Skeletal muscle satellite cell (primary cell): ENCODE data around the gene AQP5.

Experiments used
- H3K27me3 ChIP-seq: 2 replicates; pipeline ENCODE4 v1.7.0; 2013; ENCODE audit warnings: low read length; ENCODE audit not compliant: control insufficient read depth, insufficient read depth
- H3K36me3 ChIP-seq: 2 replicates; pipeline ENCODE4 v1.7.0; 2013; ENCODE audit warnings: mild to moderate bottlenecking, control low read depth, low read length; ENCODE audit not compliant: insufficient read depth
- H3K4me1 ChIP-seq: 2 replicates; pipeline ENCODE4 v1.7.0; 2013; ENCODE audit warnings: low read length; ENCODE audit not compliant: control insufficient read depth, insufficient read depth
- H3K4me2 ChIP-seq: 2 replicates; pipeline ENCODE4 v1.7.0; 2013; ENCODE audit warnings: mild to moderate bottlenecking, low read length
- H3K4me3 ChIP-seq: 2 replicates; pipeline ENCODE4 v1.7.0; 2013; ENCODE audit warnings: low read length
- H3K9ac ChIP-seq: 2 replicates; pipeline ENCODE4 v1.7.0; 2013; ENCODE audit warnings: mild to moderate bottlenecking, low read depth, low read length, moderate library complexity
- H3K9me3 ChIP-seq: replicated peaks from 2 replicates; pipeline ENCODE4 v1.7.0; 2013; ENCODE audit warnings: mild to moderate bottlenecking, control low read depth, low read length

The AQP5 gene

DNA sequence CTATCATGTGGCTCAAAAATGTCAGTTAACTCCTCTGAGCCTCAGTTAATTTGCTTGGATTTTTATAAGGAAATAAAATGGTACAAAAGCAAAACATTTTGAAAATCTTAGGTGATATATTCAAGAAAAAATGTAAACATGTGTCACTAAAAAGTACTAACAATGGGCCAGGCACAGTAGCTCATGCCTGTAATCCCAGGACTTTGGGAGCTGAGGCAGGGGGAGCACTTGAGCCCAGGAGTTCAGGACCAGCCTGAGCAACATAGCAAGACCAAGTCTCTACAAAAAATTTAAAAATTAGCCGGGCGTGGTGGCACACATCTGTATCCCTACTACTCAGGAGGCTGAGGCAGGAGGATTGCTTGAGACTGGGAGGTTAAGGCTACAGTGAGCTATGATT, 36.8 kb downstream of the AQP5 start:
- Histone ChIP-seq H3K9me3 (no peaks in the 10 kb centered on the region), H3K4me2 (no peak overlapping the region), H3K27me3 (no peaks in the 10 kb centered on the region), H3K9ac (no peak overlapping the region), H3K36me3 (peaks cover 46% of the 10 kb centered on the region), H3K4me3 (no peak overlapping the region), H3K4me1 (no peaks in the 10 kb centered on the region)

DNA sequence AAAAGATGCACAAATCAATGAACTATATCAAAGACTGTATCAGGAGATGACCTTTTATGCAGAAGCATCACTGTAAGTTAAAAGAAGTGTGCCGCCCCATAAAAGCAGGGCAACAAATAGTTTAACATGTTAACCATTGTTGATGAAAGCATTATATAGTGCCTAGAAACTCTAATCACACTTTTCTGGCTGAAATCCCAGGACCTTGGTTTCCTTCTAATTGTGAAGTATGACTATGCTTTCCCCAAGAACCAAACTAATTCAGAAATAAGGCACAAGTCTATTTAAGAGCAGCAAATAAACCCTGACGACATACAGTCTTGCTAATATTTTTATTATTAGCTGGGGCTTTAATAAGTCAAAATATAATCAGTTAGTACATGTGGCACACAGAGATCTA, 41.9 kb downstream of the AQP5 start:
- Histone ChIP-seq H3K9me3 (no peaks in the 10 kb centered on the region), H3K4me1 (peaks cover 11% of the 10 kb centered on the region), H3K36me3 (peaks cover 42% of the 10 kb centered on the region), H3K4me2 (no peak overlapping the region), H3K4me3 (no peak overlapping the region), H3K9ac (no peak overlapping the region), H3K27me3 (no peaks in the 10 kb centered on the region)

DNA sequence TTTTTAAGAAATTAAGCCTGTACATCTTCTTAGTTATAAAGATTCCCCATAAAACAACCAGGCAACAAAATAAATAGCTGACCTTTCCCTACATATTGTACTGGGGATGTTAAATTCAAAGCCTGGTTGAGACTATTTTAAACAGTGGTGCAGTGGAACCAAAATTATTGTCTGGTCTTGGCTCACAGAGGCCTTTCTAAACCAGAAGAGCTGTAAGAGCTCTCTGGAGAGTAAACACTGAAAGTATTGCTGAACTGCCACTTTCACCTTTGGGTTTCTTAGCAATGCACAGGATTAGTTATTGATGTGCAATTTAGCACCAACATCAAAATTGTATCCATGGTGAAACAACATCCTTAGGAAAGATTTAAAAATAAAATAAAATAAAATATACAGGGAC, 43.0 kb downstream of the AQP5 start:
- H3K9ac ChIP-seq: no peak overlapping the region
- H3K36me3 ChIP-seq: peaks cover 37% of the 10 kb centered on the region
- no peaks in the 10 kb centered on the region for H3K27me3 ChIP-seq
- H3K4me1 ChIP-seq: peaks cover 11% of the 10 kb centered on the region
- no peak overlapping the region for H3K4me3 ChIP-seq
- H3K4me2 ChIP-seq: no peak overlapping the region
- no peaks in the 10 kb centered on the region for H3K9me3 ChIP-seq

DNA sequence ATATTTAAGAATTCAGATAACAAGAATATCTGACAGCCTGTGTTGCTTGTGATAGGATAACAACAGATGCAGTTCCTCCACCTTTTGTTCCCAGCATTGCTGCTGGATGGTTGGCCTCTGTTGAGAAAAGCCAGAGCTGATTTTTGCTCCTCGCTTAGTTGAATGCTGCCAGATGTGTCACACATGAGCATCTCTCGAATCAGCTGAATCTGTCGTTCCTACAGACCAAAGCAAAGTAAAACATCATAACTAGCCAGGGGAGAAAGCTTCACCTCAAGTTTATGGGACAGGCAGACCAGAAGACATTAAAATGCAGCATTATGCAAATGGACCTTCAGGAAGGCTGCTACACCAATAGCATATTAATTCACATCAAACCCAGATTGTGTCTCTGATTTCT, 43.5 kb downstream of the AQP5 start:
- H3K9ac ChIP-seq: no peak overlapping the region
- no peaks in the 10 kb centered on the region for H3K27me3 ChIP-seq
- H3K4me1 ChIP-seq: peaks cover 11% of the 10 kb centered on the region
- peaks cover 37% of the 10 kb centered on the region for H3K36me3 ChIP-seq
- no peak overlapping the region for H3K4me3 ChIP-seq
- no peak overlapping the region for H3K4me2 ChIP-seq
- H3K9me3 ChIP-seq: no peaks in the 10 kb centered on the region

DNA sequence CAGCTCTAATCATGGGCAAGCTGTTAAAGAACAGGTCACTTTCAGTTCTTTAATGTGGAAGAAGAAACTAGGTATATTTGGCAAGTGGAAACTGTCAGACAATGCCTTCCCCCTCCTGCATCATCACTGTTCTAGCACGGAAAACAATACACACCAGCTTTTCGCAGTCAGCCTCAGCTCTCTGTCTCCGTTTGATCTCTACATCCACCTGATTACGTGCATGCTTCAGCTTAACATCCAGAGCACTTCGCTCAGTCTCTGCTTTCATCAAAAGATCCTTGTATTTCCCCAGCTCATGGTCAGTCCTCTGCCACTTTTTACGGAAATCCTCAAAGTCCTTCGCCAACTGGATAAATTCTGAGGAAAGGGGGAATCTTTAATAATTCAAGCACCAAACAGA, 44.6 kb downstream of the AQP5 start:
- peaks cover 11% of the 10 kb centered on the region for H3K4me1 ChIP-seq
- peaks cover 28% of the 10 kb centered on the region for H3K36me3 ChIP-seq

DNA sequence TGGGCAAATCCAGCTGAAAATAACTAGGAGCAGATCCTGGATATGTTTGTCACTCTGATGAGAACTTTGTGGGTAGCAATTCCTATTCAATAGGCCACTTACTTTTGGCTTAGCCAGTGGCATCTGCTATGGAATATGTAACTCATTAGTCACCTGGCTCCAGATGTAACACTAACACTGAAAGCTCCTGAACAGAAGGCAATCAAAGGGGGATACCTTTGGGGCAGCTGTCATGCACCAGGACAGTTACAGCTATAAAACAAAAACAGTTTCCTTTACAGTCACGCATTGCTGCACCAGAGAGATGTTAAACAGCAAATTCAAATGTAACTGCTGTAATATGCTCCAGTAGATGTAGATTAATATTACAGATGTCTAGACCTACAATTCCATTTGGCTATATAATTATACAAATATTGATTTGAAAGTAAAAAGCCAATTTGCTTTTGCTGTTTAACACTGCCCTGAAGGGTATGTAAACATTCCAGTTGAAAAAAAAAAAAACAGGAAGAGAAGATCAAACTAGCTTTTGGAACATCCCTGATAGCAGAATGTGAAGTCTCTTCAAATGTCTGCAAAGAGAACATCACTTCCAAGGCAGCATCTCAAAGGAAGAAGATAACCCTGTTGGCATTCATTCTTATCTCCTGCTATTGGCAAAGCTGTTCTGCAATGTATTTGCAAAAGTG, 45.2 kb downstream of the AQP5 start:
- Histone ChIP-seq H3K4me2 (no peak overlapping the region), H3K27me3 (no peaks in the 10 kb centered on the region), H3K4me3 (no peak overlapping the region), H3K9me3 (no peaks in the 10 kb centered on the region), H3K9ac (no peak overlapping the region), H3K4me1 (peaks cover 11% of the 10 kb centered on the region), H3K36me3 (peaks cover 22% of the 10 kb centered on the region)

More for the DNA sequence above, 44.6 kb downstream of the AQP5 start:
- Histone ChIP-seq H3K4me2 (no peak overlapping the region), H3K9me3 (no peaks in the 10 kb centered on the region), H3K9ac (no peak overlapping the region), H3K27me3 (no peaks in the 10 kb centered on the region), H3K4me3 (no peak overlapping the region)

DNA sequence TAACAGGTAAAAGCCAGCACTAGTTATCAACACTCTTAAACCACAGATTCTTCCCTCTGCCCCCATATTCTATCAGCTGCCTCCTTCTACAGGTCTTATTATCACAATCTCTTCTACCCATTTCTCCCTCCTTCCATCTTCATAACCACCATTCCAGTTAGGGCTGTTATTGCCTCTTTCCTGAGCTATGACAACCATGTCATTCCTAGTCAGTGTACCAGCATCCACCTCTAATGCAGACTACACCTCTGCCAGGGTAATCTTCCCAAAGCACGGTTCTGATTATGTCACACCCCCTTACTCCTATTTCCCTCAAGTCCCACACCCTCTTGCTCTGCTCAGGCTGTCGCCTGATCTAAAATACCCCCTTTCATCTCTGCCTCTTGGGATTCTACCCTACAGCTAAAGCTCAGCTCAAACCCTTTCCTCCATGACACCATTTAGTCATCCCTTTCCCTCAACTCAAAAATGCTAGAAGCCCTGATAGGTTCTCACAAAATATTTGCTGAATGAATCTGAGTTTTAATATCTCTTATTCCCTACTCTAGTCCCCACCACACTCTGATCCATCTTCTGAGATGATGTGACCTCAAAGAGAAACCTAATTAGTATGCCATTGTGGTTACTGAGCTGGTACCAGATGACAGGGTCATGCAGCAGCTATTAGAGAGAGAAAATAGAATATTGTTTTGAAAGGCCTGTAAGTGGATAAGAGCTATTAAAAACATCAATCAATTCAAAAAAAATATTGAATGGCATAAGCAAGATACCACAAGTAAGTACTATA, 51.9 kb downstream of the AQP5 start:
- H3K4me3 ChIP-seq: no peak overlapping the region
- H3K9me3 ChIP-seq: no peaks in the 10 kb centered on the region
- no peak overlapping the region for H3K9ac ChIP-seq
- peaks cover 11% of the 10 kb centered on the region for H3K36me3 ChIP-seq
- H3K4me2 ChIP-seq: no peak overlapping the region
- H3K27me3 ChIP-seq: no peaks in the 10 kb centered on the region
- peaks cover 20% of the 10 kb centered on the region for H3K4me1 ChIP-seq

DNA sequence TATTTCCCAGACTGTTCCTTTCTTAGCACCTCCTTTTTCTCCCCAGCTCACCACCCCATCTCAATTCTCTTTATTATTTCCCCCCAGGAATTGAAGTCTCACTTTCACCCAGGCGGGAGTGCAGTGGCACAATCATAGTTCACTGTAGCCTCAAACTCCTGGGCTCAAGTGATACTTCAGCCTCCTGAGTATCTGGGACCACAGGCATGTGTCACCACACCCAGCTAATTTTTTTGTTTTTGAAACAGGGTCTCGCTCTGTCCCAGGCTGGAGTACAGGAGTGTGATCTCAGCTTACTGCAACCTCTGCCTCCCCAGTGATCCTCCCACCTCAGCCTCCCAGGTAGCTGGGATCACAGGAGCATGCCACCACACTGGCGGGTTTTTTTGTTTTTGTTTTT, 52.7 kb downstream of the AQP5 start:
- no peak overlapping the region for H3K4me3 ChIP-seq
- H3K36me3 ChIP-seq: peaks cover 11% of the 10 kb centered on the region
- no peak overlapping the region for H3K9ac ChIP-seq
- H3K4me1 ChIP-seq: peaks cover 20% of the 10 kb centered on the region
- no peaks in the 10 kb centered on the region for H3K9me3 ChIP-seq
- no peaks in the 10 kb centered on the region for H3K27me3 ChIP-seq
- no peak overlapping the region for H3K4me2 ChIP-seq
